ENCODE measurements around the gene IDUA. TPM values are rescaled to one million over a fixed set of nuclear protein-coding genes. Genes with fewer than 3 reads are reported as not detected.
A peak's percentile ranks its signal among the peaks of the same experiment; 100 is the strongest.

IDUA gene
- total RNA-seq, 2 experiments from 2014 or later = 6.4 to 9.0 TPM

DNA sequence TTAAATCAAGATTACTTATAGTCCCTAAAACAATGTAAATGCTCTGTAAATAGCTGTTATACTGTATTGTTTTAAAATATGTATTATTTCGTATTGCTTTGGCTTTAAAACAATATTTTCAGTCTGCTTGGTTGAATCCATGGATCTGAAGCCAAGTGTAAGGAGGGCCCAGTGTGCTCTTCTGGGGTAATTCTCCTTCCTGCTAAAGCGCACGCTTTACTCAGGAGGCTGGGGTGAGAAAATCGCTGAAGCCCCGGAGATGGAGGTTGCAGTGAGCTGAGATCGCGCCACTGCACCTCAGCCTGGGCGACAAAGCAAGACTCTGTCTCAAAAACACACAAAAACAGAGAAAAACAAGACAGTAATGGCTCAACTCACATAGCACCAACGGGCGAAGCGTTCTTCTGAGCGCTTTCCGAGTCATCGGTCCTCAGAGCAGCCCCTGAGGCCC lies 391 bp upstream of the IDUA start:
- CTCF ChIA-PET = interaction anchor here (1.0 to 1.6 kb wide), 2 partner anchors 90 to 291 kb away, joined by 4 to 5 read pairs; no protein-coding TSS in a partner anchor
- no peak for DNase-seq
- intact Hi-C loops (cut with DNase I, micrococcal nuclease) = loop anchor here (1.0 to 5.0 kb wide), 8 partner anchors 13 to 384 kb away; partner anchors contain the start of genes GAK (in 2 of the 2), TMEM175 (in 2 of the 2) and DGKQ (in 1 of the 2)
- Mint-ChIP-seq H3K4me3 (peak overlapping the region; percentile 85), H3K4me1 (peaks cover 13% of the 10 kb centered on the region), H3K27me3 (no peaks in the 10 kb centered on the region), H3K36me3 (ENCODE audit: low read depth) (peaks cover 2% of the 10 kb centered on the region), H3K27ac (peak overlapping the region; percentile 88), H3K9me3 (ENCODE audit: low read depth) (no peaks in the 10 kb centered on the region)
- POLR2A ChIA-PET = interaction anchor here (0.6 kb wide), 3 partner anchors 9 to 230 kb away, joined by 3 to 5 read pairs (median 3); no protein-coding TSS in a partner anchor
- peak; percentile 18 for ATAC-seq

GRCh38 chr4:987624-988513 lies 1.0 kb downstream of the IDUA start:
- H3K4me1 Mint-ChIP-seq = peaks cover 13% of the 10 kb centered on the region
- H3K4me3 Mint-ChIP-seq = peak overlapping the region; percentile 74
- no peak overlapping the region for H3K27ac Mint-ChIP-seq
- DNase-seq = no peak
- H3K36me3 Mint-ChIP-seq (ENCODE audit: low read depth) = peaks cover 2% of the 10 kb centered on the region
- H3K27me3 Mint-ChIP-seq = no peaks in the 10 kb centered on the region
- ChIA-PET POLR2A (interaction anchor here (0.7 kb wide), 1 partner anchor 206 kb away, joined by 4 read pairs; no protein-coding TSS in a partner anchor), CTCF (interaction anchor here (0.5 to 1.6 kb wide), 7 partner anchors 58 to 290 kb away, joined by 3 to 5 read pairs (median 3); no protein-coding TSS in a partner anchor)
- no peak for ATAC-seq
- intact Hi-C loops (cut with DNase I, micrococcal nuclease) = loop anchor here (2.0 to 5.0 kb wide), 5 partner anchors 56 to 385 kb away; partner anchors contain the start of genes GAK (in 1 of the 2) and TMEM175 (in 1 of the 2)
- no peaks in the 10 kb centered on the region for H3K9me3 Mint-ChIP-seq (ENCODE audit: low read depth)

DNA sequence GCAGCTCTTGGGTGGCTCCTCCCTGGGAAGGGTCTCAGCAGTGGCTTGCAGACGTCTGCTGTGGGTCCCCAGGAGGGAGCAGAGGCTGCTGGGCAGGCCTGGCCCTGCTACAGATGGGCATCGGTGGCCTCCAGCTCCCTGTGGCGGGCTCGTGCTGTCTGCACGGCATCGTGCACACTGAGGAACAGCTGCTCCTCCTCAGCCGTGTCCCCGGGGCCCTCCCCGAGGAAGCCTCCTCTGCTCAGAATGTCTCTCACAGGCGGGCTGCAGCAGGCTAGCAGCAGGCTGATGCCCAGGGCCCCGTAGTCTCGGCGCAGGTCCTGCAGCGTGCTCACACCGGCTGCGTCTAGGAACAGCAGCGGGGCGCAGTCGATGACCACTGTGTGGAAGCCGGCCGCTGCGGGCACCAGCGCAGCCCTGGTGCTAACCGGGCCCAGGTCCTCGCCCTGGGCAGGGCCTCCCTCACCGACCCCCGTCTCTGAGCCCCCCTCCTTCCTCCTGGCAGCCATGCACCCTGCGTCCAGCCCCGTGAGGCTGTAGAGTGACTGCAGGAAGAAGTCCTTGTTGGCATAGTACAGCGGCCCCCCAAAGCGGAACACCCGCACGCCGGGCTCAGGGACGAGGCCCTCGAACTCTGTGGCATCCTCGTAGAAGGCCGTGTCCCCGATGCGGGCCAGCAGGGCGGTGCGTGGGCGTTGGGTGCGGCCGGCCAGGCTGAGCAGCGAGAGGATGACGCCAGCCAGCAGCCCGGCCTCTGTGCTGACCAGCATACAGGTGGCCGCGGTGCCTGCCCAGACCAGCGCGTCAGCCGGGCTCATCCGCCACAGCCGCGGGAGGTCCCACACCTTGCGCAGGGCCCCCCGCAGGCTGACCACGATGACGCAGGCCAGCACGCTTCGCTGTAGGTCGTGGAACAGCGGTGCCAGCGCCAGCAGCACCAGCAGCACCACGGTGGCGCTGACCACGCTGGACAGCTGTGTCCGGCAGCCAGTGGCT lies 2.2 kb downstream of the IDUA start:
- H3K9me3 Mint-ChIP-seq (ENCODE audit: low read depth) = no peaks in the 10 kb centered on the region
- POLR2A ChIA-PET = no interaction called here
- CTCF ChIA-PET = interaction anchor here (0.6 kb wide), 1 partner anchor 221 kb away, joined by 3 read pairs; no protein-coding TSS in a partner anchor
- H3K4me3 Mint-ChIP-seq = no peak overlapping the region
- peaks cover 13% of the 10 kb centered on the region for H3K4me1 Mint-ChIP-seq
- DNase-seq (no peak), ATAC-seq (no peak)
- H3K27me3 Mint-ChIP-seq = no peaks in the 10 kb centered on the region
- intact Hi-C loops (cut with DNase I, micrococcal nuclease) = loop anchor here in 1 of 2 experiments (5.0 kb wide), 2 partner anchors 57 to 247 kb away; partner anchors contain the start of genes GAK and TMEM175
- peaks cover 2% of the 10 kb centered on the region for H3K36me3 Mint-ChIP-seq (ENCODE audit: low read depth)
- H3K27ac Mint-ChIP-seq = no peak overlapping the region

DNA sequence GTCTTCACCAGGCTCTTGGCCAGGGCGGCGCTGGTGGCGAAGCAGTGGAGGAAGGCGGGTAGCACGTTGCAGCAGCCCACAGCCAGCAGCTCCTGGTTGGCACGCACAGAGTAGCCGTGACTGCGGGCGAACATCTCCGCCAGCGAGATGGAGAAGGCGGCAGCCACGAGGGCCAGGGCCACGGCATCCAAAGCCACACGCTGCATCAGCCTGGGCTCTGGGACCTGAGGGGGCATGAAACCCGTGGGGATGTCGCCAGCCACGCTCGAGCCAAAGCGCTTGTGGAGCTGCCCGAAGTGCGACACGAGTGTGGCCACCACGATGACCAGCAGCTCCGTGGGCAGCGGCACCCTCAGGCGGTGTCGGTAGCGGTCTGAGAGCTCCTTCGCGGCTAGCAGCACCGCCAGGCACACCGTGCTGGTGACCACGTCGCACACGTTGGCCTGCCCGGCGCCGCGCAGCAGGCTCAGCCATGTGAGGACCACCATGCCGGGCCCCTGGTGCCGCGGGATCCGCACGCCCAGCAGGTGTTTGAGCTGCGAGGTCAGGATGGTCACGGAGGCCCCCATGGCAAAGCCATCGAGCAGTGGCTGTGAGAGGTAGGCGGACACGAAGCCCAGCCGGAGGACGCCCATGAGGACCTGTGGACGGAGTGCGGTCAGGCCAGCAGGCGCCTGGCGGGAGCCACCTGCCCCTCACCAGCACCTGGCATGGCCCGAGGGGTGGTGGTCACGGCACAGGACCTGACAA lies 3.1 kb downstream of the IDUA start:
- H3K9me3 Mint-ChIP-seq (ENCODE audit: low read depth) = no peaks in the 10 kb centered on the region
- CTCF ChIA-PET = no interaction called here

DNA sequence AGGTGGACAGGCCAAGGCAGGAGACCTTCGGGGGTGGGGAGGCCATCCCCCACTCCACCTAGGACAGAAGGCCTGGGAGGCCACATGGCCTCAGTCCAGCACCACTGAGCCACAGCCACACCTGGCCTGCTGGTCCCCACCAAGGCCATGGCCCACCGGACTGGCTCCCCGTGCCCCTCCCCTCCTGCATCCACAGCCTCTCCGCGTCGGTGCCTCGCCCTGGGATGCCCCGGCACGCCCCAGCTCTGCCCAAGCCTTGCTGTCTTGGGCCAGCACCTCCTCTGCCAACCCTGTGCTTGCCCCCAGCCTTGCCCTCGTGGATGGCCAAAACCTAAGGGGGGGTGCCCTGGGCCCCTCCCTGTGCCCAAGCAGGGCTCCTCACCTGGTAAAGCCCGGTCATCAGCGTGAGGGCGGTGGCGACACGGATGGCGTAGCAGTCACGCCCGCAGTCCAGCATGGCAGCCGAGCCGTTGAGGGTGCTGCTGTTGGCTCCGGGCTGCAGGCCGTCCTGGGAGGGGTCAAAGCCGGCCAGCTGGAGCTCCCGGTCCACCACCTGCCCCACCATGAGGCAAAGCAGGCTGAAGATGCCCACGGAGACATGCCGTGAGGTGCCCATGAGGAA lies 4.0 kb downstream of the IDUA start:
- Mint-ChIP-seq H3K27me3 (no peaks in the 10 kb centered on the region), H3K4me3 (no peak overlapping the region), H3K4me1 (peaks cover 3% of the 10 kb centered on the region), H3K9me3 (ENCODE audit: low read depth) (no peaks in the 10 kb centered on the region), H3K27ac (no peak overlapping the region), H3K36me3 (ENCODE audit: low read depth) (peaks cover 2% of the 10 kb centered on the region)
- DNase-seq = no peak
- no peak for ATAC-seq
- intact Hi-C loops (cut with DNase I, micrococcal nuclease) = no loop called here
- ChIA-PET POLR2A (no interaction called here), CTCF (no interaction called here)

More for the DNA sequence above, 3.1 kb downstream of the IDUA start:
- Mint-ChIP-seq H3K27ac (no peak overlapping the region), H3K36me3 (ENCODE audit: low read depth) (peaks cover 2% of the 10 kb centered on the region), H3K4me3 (no peak overlapping the region), H3K4me1 (peaks cover 11% of the 10 kb centered on the region), H3K27me3 (no peaks in the 10 kb centered on the region)
- DNase-seq (no peak), ATAC-seq (no peak)
- POLR2A ChIA-PET = no interaction called here
- intact Hi-C loops (cut with DNase I, micrococcal nuclease) = loop anchor here in 1 of 2 experiments (5.0 kb wide), 2 partner anchors 58 to 248 kb away; partner anchors contain the start of genes GAK and TMEM175

- Mint-ChIP-seq H3K9me3 (ENCODE audit: low read depth) (no peaks in the 10 kb centered on the region), H3K36me3 (ENCODE audit: low read depth) (peaks cover 2% of the 10 kb centered on the region), H3K4me1 (no peaks in the 10 kb centered on the region), H3K4me3 (no peak overlapping the region), H3K27ac (no peak overlapping the region), H3K27me3 (no peaks in the 10 kb centered on the region)
- CTCF ChIA-PET = no interaction called here
- ATAC-seq (no peak), DNase-seq (no peak)
- POLR2A ChIA-PET = no interaction called here
- intact Hi-C loops (cut with DNase I, micrococcal nuclease) = no loop called here
These were observed 4.8 kb downstream of the IDUA start for GRCh38 chr4:991451-992296.

- ChIA-PET CTCF (no interaction called here), POLR2A (no interaction called here)
- H3K4me1 Mint-ChIP-seq = no peaks in the 10 kb centered on the region
- intact Hi-C loops (cut with DNase I, micrococcal nuclease) = no loop called here
- DNase-seq = no peak
- H3K4me3 Mint-ChIP-seq = no peak overlapping the region
- no peak for ATAC-seq
- peaks cover 2% of the 10 kb centered on the region for H3K36me3 Mint-ChIP-seq (ENCODE audit: low read depth)
- no peaks in the 10 kb centered on the region for H3K9me3 Mint-ChIP-seq (ENCODE audit: low read depth)
- H3K27me3 Mint-ChIP-seq = peaks cover 3% of the 10 kb centered on the region
- no peak overlapping the region for H3K27ac Mint-ChIP-seq
These were observed 5.7 kb downstream of the IDUA start for GRCh38 chr4:992297-993110.

DNA sequence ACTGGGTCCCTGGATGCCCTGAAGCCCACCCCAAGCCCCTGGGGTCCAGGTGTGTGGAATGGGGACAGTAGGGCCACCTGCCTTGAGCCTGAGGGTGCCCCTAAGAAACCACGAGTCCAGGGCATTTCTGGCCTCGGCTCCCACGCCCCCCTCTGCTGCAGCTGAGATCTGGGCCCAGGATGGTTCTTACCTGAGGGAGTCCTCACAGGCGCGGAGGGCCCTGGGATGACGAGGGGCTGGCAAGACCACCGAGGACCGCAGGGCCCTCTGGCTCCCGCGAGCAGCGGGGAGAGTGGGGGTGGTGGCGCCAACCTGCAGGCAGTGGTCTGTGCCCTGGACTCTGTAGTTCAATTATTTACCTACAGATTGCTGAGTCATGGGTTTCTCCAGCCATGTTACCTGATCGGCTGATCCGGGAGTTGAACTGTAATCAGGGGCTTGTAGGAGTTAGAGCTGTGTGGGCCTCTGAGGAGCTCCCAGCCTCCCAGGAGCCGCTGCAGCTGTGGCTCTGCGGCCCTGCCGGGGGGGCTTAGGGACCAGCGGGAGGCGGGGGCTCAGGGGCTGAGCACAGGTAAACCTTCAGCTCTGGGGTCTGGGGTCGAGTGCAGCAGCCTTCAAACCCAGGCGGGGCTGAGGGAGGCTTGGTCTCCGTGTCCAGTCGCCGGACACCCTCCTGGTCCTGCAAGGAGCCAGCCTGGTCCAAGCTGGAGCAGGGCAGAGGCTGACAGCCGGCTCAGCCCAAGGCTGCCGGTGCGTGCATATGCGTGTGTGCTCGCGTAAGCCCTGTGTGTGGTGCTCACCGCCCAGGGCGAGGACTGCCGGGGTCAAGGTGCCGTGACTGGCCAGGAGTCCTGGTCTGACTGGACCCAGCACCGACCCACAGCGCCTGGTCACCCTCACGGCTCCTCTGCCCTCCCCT lies 6.5 kb downstream of the IDUA start, which contains the start of gene SLC26A1:
SLC26A1 (minus strand) TSS at position 294 of the 919 bp plus-strand sequence. CDS start 1,701 bp downstream, outside the sequence.
- H3K4me1 Mint-ChIP-seq = peaks cover 4% of the 10 kb centered on the region
- CTCF ChIA-PET = no interaction called here
- H3K36me3 Mint-ChIP-seq (ENCODE audit: low read depth) = peaks cover 2% of the 10 kb centered on the region
- peaks cover 9% of the 10 kb centered on the region for H3K27me3 Mint-ChIP-seq
- intact Hi-C loops (cut with DNase I, micrococcal nuclease) = no loop called here
- POLR2A ChIA-PET = no interaction called here
- H3K9me3 Mint-ChIP-seq (ENCODE audit: low read depth) = no peaks in the 10 kb centered on the region
- no peak within 1 kb of the TSS for H3K4me3 Mint-ChIP-seq
- DNase-seq = no peak
- no peak within 1 kb of the TSS for H3K27ac Mint-ChIP-seq
- ATAC-seq = no peak

Measured in activated CD4-positive, alpha-beta T cell treated with anti-CD3 and anti-CD28 coated beads for 36 hours (primary cell).